Measurements from ENCODE around the gene TPRA1. TPM values are rescaled to one million over a fixed set of nuclear protein-coding genes. Genes with fewer than 3 reads are reported as not detected.

TPRA1 gene
- total RNA-seq, 1 experiment from 2014 or later = 20.0 TPM

GRCh38 chr3:127600749-127601456 is 10.4 kb upstream of the TPRA1 start:
- peaks cover 41 to 72% (median 59%) of the 10 kb centered on the region in 3 experiments for H3K36me3 Mint-ChIP-seq (ENCODE audit: insufficient read depth in 1 of 3, low read depth in 3 of 3)
- peak overlapping the region in 1 of 2 experiments; percentile 33; a peak in 2 of 5 replicates for H3K4me3 Mint-ChIP-seq

More at GRCh38 chr3:127600749-127601456, 10.4 kb upstream of the TPRA1 start:
- H3K14ac ChIP-seq (ENCODE audit: insufficient read depth, low read length) = no peak overlapping the region
- no peaks in the 10 kb centered on the region for H3K27me3 ChIP-seq (ENCODE audit: insufficient read depth, low read length)
- H4K20me1 ChIP-seq (ENCODE audit: control insufficient read depth, insufficient read depth, insufficient read length) = peaks cover 2% of the 10 kb centered on the region
- no peak overlapping the region for H4K5ac ChIP-seq (ENCODE audit: insufficient read length, low read depth, low read length)
- WGBS (ENCODE audit: extremely low coverage, insufficient read length, low lambda C conversion rate) = no CpG with 5 or more reads among the region's 6 CpGs
- H4K91ac ChIP-seq (ENCODE audit: insufficient read length, low read depth, low read length) = no peak overlapping the region
- Mint-ChIP-seq H3K4me1 (peaks cover 29 to 32% of the 10 kb centered on the region in 2 experiments), H3K27me3 (ENCODE audit: low read depth) (peaks cover 4% of the 10 kb centered on the region; the same call in 1 of the 2 replicates), H3K27ac (0 out of 7 replicates have a peak overlapping the region, but pooled peaks of 1 of the 3 experiments have one; percentile 34), H3K9me3 (no peaks in the 10 kb centered on the region)
- H2AFZ ChIP-seq (ENCODE audit: low read length) = no peak overlapping the region
- H3T11ph ChIP-seq (ENCODE audit: low read length) = no peak overlapping the region
- no peak overlapping the region for H2BK5ac ChIP-seq (ENCODE audit: insufficient read length, low read length)
- no peak overlapping the region for H4K8ac ChIP-seq (replicated peaks; ENCODE audit: insufficient read length, low read depth, low read length)
- H3K9ac ChIP-seq (ENCODE audit: extremely low read depth, insufficient read length, low read length) = no peak overlapping the region
- H3K56ac ChIP-seq (ENCODE audit: insufficient read length, low read depth, low read length) = no peak overlapping the region
- H3K23ac ChIP-seq (ENCODE audit: insufficient read length, low read depth, low read length) = no peak overlapping the region
- H3K9me3 ChIP-seq (ENCODE audit: control insufficient read depth, low read depth, low read length) = no peaks in the 10 kb centered on the region
- no peak overlapping the region for H2BK15ac ChIP-seq (ENCODE audit: low read depth, low read length)
- peaks cover 24% of the 10 kb centered on the region; the same call in 1 of the 2 replicates for H3K79me2 ChIP-seq (ENCODE audit: insufficient read depth, low read length)
- H3K27ac ChIP-seq (ENCODE audit: insufficient read length, low read depth, low read length) = no peak overlapping the region
- H3K4me1 ChIP-seq (ENCODE audit: insufficient read depth, low read length) = no peaks in the 10 kb centered on the region
- no peak overlapping the region for H2AK5ac ChIP-seq (ENCODE audit: insufficient read length, low read length)
- no peak overlapping the region for H2BK12ac ChIP-seq (ENCODE audit: insufficient read length, low read depth, low read length)
- no peak overlapping the region for H3K18ac ChIP-seq (ENCODE audit: insufficient read length, low read depth, low read length)
- peaks cover 6% of the 10 kb centered on the region for H3K79me1 ChIP-seq (ENCODE audit: insufficient read depth, low read depth, low read length, poor library complexity, severe bottlenecking)
- H3K4ac ChIP-seq (ENCODE audit: low read depth, low read length) = no peak overlapping the region
- H2BK20ac ChIP-seq (ENCODE audit: low read depth, low read length, poor library complexity, severe bottlenecking) = no peak overlapping the region
- H2BK120ac ChIP-seq (ENCODE audit: low read depth, low read length, poor library complexity, severe bottlenecking) = no peak overlapping the region
- no peak for TF ChIP-seq CTCF (conservative IDR thresholded peaks at IDR 0.05)
- H3K23me2 ChIP-seq (ENCODE audit: insufficient read length, low read depth, low read length, poor library complexity, severe bottlenecking) = peaks cover 9% of the 10 kb centered on the region
- no peak for DNase-seq
- H3K4me2 ChIP-seq (ENCODE audit: insufficient read depth, insufficient read length, low read length) = no peak overlapping the region

All from H9 (cell line).